ENCODE data around the gene SMR3A. TPM values are rescaled to one million over a fixed set of nuclear protein-coding genes. Genes with fewer than 3 reads are reported as not detected.

The SMR3A gene
- total RNA-seq, 1 donor from 2014 or later, result not detected

- no peaks in the 10 kb centered on the region for H3K4me1 ChIP-seq
- intact Hi-C loops (cut with DNase I), result no loop called here
- DNase-seq (no peak), ATAC-seq (no peak)
- no peaks in the 10 kb centered on the region for H3K27me3 ChIP-seq (ENCODE audit: low read depth)
- no peaks in the 10 kb centered on the region for H3K9me3 ChIP-seq
- no peaks in the 10 kb centered on the region for H3K36me3 ChIP-seq
- no peak for TF ChIP-seq CTCF (IDR thresholded peaks at IDR 0.05)
- no peak overlapping the region for H3K27ac ChIP-seq
- no peak overlapping the region for H3K4me3 ChIP-seq
These were observed 7.3 kb downstream of the SMR3A start for GRCh38 chr4:70367813-70368212.

- no peak overlapping the region for H3K4me3 ChIP-seq
- intact Hi-C loops (cut with DNase I), result no loop called here
- no peak for TF ChIP-seq CTCF (IDR thresholded peaks at IDR 0.05)
- H3K4me1 ChIP-seq, result no peaks in the 10 kb centered on the region
- no peak overlapping the region for H3K27ac ChIP-seq
- H3K36me3 ChIP-seq, result no peaks in the 10 kb centered on the region
- DNase-seq (no peak), ATAC-seq (no peak)
- H3K27me3 ChIP-seq (ENCODE audit: low read depth), result no peaks in the 10 kb centered on the region
- H3K9me3 ChIP-seq, result no peaks in the 10 kb centered on the region
These were observed 11.4 kb downstream of the SMR3A start for GRCh38 chr4:70371987-70372386.

GRCh38 chr4:70372760-70373159, 12.2 kb downstream of the SMR3A start:
- Histone ChIP-seq H3K27ac (no peak overlapping the region), H3K4me1 (no peaks in the 10 kb centered on the region), H3K36me3 (no peaks in the 10 kb centered on the region), H3K4me3 (no peak overlapping the region), H3K9me3 (no peaks in the 10 kb centered on the region), H3K27me3 (ENCODE audit: low read depth) (no peaks in the 10 kb centered on the region)
- intact Hi-C loops (cut with DNase I), result no loop called here
- no peak for DNase-seq
- no peak for TF ChIP-seq CTCF (IDR thresholded peaks at IDR 0.05)
- no peak for ATAC-seq

GRCh38 chr4:70380578-70380977, 20.0 kb downstream of the SMR3A start:
- H3K27me3 ChIP-seq (ENCODE audit: low read depth), result no peaks in the 10 kb centered on the region
- no peak for TF ChIP-seq CTCF (IDR thresholded peaks at IDR 0.05)
- H3K27ac ChIP-seq, result no peak overlapping the region
- no peaks in the 10 kb centered on the region for H3K4me1 ChIP-seq
- ATAC-seq (no peak), DNase-seq (no peak)
- no peaks in the 10 kb centered on the region for H3K9me3 ChIP-seq
- no peaks in the 10 kb centered on the region for H3K36me3 ChIP-seq
- intact Hi-C loops (cut with DNase I), result no loop called here
- H3K4me3 ChIP-seq, result no peak overlapping the region

GRCh38 chr4:70382691-70383181, 22.2 kb downstream of the SMR3A start, which contains the start of gene SMR3B:
TSS of gene SMR3B (plus strand) at chr4:70383131. CDS start at chr4:70384511, 1,380 bp downstream.
- Histone ChIP-seq H3K27ac (no peak within 1 kb of the TSS), H3K9me3 (no peaks in the 10 kb centered on the region), H3K36me3 (no peaks in the 10 kb centered on the region), H3K4me1 (no peaks in the 10 kb centered on the region), H3K27me3 (ENCODE audit: low read depth) (no peaks in the 10 kb centered on the region), H3K4me3 (no peak within 1 kb of the TSS)
- intact Hi-C loops (cut with DNase I), result no loop called here
- ATAC-seq (no peak), DNase-seq (no peak)
- TF ChIP-seq CTCF (IDR thresholded peaks at IDR 0.05), result no peak

All from lower lobe of right lung (tissue), 2 donors.